AG10803 (cell line): ENCODE measurements around the gene INTS15.
"Not testable (repeated sequence)": the region's sequence is repeated elsewhere in the genome, so short reads cannot be mapped to it uniquely, and the experiment has no call there.

ENCODE experiments used
- DNase-seq: peaks from one replicate; pipeline ENCODE4 v3.0.0; 2010; ENCODE audit warnings: low read depth
- H3K4me3 ChIP-seq: 2 replicates; pipeline ENCODE4 v1.5.1; 2011; ENCODE audit warnings: mild to moderate bottlenecking, low read length, control low read depth
- CTCF ChIP-seq: conservative IDR thresholded peaks from 2 replicates; pipeline ENCODE4 v1.5.1; 2011; ENCODE audit warnings: mild to moderate bottlenecking, low read length, control low read depth, inconsistent platforms

INTS15 gene

GRCh38 chr7:6578114-6579084 lies 11.4 kb upstream of the INTS15 start:
- H3K4me3 ChIP-seq: peak overlapping the region; percentile 76
- no peak for TF ChIP-seq CTCF
- peak; percentile 16 for DNase-seq

GRCh38 chr7:6579446-6579845 lies 10.4 kb upstream of the INTS15 start:
- peak; percentile 21; the same call in 1 of the 2 replicates for TF ChIP-seq CTCF
- DNase-seq: peak; percentile 11
- no peak overlapping the region for H3K4me3 ChIP-seq

GRCh38 chr7:6585746-6586432 lies 3.9 kb upstream of the INTS15 start:
- DNase-seq, H3K4me3 ChIP-seq: not testable (repeated sequence)

GRCh38 chr7:6588566-6588965 lies 1.3 kb upstream of the INTS15 start:
- no peak for TF ChIP-seq CTCF
- no peak overlapping the region for H3K4me3 ChIP-seq
- no peak for DNase-seq

GRCh38 chr7:6589151-6589828 lies 531 bp upstream of the INTS15 start:
- DNase-seq: no peak
- TF ChIP-seq CTCF: no peak
- H3K4me3 ChIP-seq: peak overlapping the region; percentile 36

- peak overlapping the region; percentile 87 for H3K4me3 ChIP-seq
- no peak for TF ChIP-seq CTCF
- no peak for DNase-seq
These were observed 857 bp downstream of the INTS15 start for GRCh38 chr7:6590645-6591110.

GRCh38 chr7:6600093-6600492 lies 10.3 kb downstream of the INTS15 start:
- TF ChIP-seq CTCF: no peak
- H3K4me3 ChIP-seq: no peak overlapping the region
- DNase-seq: no peak
